ENCODE measurements around the gene TARS3.
"Not testable (repeated sequence)": the region's sequence is repeated elsewhere in the genome, so short reads cannot be mapped to it uniquely, and the experiment has no call there.

Gene TARS3

DNA sequence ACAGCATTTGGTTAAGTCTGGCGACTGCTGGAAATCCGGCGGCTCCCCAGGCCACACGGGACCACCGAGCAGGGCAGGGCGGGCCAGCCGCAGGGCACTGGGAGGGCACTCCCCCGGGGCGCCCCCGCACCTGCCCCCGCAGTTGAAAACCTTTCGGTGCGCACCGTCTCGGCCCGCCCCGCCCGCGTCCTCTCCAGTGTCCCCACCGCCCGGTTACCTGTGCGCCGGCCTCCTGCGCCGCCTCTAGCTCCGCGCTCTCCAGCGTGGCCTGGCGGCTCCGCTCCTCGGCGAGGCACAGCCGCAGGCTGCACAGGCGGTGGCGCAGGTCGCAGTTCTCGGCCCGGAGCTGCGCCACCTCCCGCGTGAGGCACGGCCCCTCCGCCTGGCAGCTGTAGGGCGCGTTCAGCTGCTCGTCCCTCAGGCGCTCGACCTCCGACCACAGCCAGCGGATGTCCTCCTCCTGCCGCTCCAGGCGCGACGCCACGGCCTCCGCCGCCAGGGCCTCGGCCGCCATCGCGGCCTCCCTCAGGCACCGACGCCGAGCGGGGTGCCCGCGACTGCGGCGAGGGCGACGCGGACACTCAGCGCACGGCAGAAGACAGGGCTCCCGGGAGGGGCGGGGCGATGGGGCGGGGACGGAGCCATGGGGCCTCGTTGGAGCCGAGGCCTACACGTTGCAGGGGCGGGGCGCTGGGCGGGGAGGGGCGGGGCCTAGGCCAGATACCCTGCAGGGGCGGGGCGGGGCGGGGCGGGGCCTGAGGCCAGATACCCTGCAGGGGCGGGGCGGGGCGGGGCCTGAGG is at the start of gene TARS3:
TARS3 (minus strand) TSS at position 600 of the 801 bp plus-strand sequence; CDS start at position 514, 86 bp downstream.
- peak; percentile 94 to 96 for DNase-seq (ENCODE audit: low read depth in 2 of 2)

DNA sequence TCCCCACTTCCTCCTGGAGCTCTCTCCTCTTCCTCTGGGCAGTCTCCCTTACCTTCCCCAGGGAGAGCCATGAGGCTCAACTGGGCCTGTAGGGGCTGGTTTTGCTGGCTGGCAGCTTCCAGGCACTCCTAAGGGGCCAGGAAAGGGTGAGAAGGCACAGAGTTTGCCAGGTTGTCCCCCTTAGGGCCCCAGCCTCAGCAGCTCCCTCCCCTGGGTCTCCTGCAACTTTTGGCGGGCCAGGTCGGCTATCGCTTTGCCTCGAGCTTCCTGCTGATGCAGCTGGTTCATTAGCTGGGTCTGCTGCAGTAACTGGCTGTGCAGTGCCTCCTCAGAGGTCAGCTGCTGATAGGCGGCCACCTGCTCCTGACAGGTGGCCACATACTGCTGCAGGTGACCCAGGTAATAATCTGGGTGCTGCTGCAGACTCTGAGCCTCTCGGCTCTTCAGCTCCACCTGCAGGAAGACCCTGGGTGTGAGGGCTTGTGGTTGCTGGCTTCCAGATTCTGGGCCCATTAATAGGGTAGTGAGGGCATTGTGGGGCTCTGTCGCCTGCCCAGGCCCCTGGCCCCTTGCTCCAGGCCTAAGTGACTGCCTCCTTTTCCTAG is 49.3 kb upstream of the TARS3 start:
- DNase-seq (ENCODE audit: low read depth in 2 of 2) = no peak

DNA sequence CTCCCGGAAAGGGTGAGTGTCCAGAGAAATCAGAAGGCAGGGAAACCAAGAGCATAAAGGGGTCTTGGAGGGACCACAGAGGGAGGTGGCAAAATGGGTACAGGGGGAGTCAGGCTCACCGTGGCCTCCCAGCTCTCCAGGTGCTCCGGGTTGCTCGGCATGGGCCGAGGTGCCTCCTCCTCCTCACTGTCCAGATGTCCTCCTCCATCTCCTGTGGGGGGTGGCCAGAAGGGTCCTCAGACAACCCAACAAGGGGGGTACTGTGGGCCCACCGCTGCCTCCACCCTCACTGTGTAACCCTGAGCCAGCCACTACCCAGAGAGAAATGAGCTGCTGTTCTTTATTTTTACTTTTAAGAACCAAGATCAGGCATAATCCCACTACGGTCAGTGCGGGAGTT is 48.6 kb upstream of the TARS3 start:
- no peak for DNase-seq (ENCODE audit: low read depth in 2 of 2)

DNA sequence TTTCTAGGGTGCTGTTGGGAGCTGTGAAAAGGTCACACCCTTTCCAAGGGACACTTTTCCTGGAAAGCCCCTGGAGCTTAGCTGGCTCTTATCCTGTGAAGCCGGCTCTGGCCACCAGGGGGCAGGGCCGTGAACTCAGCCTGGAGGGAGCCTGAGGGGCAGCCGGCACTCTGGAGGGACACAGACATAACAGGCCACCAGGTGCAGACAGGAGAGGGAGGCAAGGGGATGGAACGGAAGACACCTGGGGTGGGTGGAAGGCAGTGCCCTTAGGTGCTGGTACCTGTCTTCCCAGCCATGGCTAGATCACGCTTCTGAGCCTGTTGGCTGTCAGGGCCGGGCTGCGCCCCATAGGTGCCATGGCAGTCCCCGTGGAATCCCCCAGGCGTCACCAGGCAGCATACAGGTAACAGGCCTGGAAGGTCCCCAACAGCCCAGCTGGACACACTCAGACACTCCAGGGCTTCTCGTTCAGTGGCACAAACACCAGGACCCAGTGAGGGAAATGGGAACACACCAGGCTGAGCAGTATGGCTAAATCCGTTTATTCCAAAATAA is 42.9 kb upstream of the TARS3 start:
- DNase-seq (ENCODE audit: low read depth in 2 of 2) = not testable (repeated sequence)

DNA sequence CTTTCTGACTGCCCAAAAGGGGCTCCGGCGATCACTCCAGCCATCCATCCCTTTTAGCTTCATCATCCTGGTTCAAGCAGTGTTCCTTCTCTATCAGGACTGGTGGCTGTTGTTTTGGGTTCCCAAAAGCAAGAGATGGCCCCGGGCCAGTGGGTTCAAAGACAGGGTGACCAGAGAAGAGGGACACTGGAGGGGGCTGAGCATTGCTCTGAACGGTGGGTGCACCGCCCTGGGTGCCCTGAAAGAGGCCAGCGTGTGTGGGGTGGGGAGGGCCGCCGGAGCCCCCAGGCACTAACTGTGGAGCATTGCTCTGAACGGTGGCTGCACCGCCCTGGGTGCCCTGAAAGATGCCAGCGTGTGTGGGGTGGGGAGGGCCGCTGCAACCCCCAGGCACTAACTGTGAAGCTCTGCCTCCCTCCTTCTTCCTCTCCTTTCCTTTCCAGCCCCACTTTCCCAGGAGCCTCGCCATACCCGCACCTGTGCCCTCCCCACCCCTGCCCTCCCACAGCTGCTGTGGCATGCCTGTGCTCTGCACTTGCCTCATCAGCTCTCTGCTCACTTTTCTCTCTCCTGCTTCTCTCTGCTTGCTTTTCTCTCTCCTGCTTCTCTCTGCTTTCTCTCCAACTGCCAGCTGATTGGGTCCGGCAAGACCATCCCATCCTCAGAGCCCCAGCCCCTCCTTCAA is 41.6 kb upstream of the TARS3 start:
- DNase-seq (ENCODE audit: low read depth in 2 of 2) = no peak

DNA sequence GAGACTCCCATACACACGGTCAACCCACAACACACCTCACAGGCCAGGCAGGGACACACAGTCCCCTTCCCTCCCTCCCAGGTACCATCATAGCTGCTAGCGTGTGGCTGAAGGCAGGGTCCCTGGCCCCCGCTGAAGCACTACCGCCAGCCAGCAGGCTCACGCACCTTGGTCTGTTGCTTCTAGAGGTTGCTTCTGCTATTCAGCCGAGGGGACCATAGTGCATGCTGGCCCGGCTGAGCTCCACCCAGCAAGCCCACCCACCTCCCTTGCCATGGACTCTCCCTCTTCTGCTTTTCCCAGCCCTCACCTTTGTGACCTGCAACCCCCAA is 41.0 kb upstream of the TARS3 start:
- not testable (repeated sequence) for DNase-seq (ENCODE audit: low read depth in 2 of 2)

DNA sequence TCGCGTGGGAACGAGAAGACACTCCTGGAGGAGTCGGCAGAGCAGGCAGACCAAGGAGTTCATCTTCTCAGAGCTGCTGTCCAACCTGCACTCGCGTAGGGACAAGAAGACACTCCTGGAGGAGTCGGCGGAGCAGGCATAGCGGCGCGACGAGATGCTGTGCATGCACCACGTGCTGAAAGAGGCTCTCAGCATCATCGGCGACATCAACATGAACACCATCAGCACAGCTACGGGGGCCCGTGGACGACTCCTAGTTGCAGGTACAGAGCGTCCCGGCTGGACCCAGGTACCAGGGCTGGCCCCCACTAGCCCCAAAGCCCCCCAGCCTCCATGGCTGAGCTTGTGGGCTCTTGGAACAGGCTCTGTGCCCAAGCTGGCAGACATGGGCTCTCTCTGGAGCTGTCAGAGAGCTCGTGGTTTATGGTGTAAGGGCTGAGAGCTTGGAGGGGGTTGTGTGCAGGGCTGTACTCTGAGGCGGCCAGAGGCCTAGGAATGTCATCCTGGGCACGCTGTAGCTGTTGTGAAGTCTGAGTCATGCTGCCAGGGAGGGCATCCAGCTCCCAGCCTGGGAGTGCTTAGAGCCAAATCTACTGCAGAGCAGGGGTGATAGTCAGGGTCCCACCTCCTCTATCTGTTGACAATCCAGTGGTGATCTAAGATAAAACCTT is 40.5 kb upstream of the TARS3 start:
- not testable (repeated sequence) for DNase-seq (ENCODE audit: low read depth in 2 of 2)

DNA sequence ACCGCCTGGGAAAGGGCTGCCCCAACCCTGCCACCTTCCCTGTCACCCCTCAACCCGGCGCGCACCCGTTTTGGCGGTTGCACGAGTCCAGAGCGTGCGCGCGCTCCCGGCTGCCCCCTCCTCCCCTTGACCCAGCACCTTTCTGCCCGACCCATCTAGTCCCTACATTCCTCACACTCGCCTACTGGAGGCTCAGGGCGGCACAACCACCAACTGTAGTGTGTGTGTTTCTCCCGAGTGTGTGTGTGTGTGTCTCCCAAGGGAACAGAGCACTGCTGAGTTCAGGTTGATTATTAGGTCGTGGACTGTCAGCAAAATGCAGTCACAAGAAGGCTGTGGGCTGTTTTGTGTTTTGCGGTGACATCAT is 22.4 kb upstream of the TARS3 start:
- DNase-seq (ENCODE audit: low read depth in 2 of 2) = not testable (repeated sequence)

DNA sequence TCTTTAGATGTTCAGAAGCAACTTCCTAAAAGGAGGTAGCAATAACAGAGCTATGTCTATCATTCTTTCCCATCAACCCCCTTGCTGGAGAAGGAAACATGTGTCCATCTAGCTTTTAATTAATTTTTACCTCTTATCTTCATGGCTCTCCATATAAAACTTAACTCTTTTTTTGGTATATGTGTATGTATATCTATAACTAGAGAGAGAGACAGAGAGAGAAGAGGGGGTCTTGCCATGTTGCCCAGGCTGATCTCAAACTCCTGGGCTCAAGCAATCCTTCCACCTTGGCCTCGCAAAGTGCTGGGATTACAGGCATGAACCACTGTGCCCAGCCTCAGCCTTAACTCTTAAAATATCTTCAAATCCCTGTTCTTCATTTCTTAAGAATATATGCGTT is 10.6 kb upstream of the TARS3 start:
- DNase-seq (ENCODE audit: low read depth in 2 of 2) = not testable (repeated sequence)

DNA sequence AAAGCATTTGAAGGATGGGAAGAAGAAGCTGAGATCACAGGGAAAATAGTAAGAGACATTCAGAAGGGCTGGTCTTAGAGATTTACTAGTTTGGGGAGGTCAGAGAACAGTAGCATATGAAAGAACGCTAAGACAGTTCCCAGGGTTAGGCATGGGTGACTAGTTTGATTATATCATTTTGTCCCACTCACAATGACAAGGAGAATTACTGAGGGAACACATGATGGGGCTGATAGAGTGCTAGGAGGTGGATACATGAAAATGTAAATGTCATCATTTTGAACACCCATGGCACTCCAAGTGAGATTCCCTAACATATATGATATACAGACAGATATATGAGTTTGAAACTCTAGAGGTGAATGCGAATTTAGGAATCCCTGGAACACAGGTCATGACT is 9.3 kb upstream of the TARS3 start:
- DNase-seq (ENCODE audit: low read depth in 2 of 2) = no peak

DNA sequence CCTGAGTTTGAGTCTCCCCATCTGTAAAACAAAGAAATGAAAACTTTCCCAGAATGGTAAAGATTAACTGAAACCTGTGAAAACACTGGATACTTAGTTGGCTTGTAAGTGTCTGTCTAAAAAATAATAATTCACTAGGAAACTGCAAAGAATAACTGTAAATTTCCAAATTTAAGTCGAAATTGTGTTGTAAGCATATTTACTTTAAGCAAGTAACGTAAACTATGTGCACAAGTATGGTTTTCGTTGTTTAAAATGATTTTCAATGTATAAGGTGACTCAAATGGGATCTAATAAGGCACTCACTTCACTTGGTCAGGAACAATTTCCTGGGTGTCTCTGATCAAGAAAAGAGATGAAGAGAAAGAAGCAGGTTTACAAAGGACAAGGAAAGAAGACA is 8.5 kb upstream of the TARS3 start:
- DNase-seq (ENCODE audit: low read depth in 2 of 2) = no peak

DNA sequence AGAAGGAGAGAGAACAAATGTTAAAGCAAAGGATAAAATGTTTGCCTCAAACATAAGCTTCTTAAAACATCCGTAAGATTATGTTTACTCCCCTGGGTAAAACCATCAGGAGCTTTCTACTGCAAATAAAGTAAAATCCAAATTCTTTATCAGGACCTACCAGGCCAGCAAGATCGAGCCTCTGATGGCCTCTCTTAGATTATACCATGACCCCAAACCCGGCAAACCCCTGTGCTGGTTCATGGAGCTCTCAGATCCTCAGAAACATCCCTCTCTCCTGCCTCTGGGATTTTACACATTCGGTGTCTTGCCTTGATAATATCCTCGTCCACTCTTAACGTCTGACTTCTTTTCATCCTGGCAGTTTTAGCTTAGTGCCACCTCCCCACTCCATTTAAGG is 7.5 kb upstream of the TARS3 start:
- no peak for DNase-seq (ENCODE audit: low read depth in 2 of 2)

DNA sequence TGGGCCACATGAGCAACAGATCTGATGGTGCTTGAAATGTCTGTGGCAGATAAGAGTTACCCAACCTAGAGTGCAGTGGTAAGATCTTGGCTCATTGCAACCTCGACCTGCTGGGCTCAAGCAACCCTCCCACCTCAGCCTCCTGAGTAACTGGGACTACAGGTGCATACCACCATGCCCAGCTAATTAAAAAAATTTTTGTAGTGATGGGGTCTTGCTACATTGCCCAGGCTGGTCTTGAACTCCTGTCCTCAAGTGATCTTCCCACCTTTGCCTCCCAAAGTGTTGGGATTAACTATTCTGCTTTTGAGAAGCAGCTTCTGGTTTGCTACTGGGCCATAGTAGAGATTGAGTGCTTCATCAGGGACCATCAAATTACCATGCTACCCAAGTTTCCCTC is 2.9 kb upstream of the TARS3 start:
- DNase-seq (ENCODE audit: low read depth in 2 of 2) = no peak

DNA sequence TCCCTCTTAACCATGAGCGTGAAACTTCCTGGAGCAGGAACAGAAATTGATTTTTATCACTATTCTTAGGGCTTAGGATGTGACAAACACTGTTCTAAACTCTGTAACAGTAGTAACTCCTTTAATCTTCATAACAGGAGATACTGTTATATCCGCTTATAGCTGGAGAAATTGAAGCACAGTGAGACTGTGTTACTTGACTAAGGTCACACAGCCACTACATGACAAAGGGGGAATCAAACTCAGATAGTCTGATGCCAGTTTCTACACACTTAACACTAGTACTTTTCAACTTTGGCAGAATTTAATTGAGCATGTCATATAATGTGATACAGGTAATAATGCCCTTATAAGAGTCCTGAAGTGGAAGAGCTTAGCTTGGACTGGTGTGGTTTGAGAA is 800 bp upstream of the TARS3 start:
- no peak for DNase-seq (ENCODE audit: low read depth in 2 of 2)

DNA sequence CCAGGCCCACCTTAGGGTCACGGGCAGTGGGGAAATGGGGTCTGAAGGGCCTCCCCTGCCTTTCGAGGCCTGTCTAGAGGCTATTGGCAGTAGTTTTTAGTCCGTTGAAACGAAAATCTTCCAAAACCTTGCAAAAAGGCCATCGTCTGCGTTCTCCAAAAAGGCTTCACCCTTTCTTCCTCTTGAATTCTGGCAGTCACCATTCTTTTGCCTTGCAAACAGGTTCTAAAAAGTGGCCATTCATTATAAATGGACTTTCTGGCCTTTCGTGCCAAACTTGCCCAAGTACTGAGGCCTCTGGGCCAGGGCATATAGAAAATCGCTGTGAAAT is 367 bp upstream of the TARS3 start:
- DNase-seq (ENCODE audit: low read depth in 2 of 2) = no peak

DNA sequence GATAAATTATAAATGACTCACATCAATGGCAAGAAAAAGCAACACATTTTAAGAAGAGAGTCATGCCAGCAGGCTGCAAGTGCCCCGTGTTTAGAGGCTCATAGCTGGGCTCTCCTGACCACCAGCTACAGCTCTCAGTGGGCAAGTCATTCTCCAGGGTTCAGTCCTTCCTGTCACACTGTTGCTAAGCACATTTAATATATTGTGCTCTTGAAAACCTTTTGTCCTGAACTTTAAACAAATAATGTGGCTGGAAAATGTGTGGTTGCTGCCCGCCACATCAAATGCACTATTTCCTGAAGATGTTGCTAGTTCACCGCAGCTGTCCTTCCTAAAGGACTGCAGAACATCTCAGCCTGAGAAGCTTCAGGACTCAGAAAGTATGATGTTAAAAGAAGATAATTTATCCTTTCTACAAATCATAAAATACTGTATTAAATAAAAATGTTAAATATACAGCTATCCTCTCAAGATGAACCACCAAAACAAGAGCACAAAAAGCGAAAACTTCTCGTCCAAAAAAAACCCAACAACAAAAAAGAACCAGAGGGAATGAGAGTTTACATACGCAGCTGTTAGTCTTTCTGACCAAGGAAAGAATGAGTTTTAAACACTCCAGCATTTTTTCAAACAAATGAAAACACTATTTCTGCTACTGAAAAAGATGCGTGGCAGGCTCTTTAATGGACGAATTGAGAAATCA is 951 bp downstream of the TARS3 start:
- peak; percentile 6 to 29 for DNase-seq (ENCODE audit: low read depth in 2 of 2)

DNA sequence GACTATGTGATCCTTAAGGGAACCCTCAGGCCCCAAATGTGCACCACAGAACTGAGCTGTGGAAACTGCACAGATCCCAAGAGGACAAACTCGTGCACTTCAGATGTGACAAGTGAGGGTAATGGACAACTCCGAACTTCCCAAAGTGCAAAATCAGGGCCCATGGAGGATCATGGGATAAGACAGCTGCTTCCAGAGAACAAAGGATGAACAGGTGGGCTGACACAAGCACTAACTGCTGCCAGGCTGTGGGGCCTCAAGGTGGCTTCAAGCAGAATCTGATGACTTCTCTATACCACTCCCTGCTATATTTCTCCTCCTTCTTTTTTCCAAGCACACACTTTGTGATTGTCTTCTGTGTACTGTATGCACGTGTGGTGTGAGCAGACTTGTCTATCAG is 5.4 kb downstream of the TARS3 start:
- DNase-seq (ENCODE audit: low read depth in 2 of 2) = no peak

DNA sequence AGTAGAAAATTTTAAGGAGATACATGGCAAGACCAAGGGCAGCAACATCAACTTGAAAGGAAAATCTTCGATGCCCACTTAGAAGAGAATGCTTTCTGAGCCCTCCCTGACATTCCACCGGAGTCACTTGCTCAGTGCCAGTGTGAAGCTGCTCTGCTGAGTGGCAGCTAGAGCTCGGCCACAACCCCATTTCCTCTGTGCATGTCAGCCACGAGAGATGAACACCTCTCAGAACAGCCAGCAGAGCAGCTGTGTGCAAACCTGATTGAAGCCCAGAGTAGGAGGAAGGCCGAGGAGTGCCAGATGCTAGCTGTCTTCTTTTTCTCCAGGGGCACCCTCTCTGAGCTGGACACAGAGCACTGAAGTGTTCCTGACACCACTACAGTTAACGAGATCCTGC is 12.2 kb downstream of the TARS3 start:
- DNase-seq (ENCODE audit: low read depth in 2 of 2) = no peak

DNA sequence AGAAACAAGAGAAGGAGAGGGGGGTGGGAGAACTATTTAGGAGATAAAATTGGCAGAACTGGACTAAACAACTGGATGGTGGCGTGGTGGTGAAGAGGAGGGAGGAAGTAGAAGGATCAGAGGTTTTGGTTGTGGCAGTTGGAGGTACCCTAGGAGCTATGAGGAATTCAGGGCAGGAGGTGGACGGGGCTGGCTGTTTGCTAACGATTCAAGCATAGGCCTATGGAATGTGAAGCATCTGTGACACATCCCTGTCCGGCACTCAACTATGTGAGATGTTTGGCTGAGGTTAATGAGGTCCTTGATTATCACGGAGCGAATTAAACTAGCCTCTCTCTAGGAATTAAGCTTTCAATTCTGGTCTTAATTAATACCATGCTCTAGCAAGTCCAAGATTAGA is 13.5 kb downstream of the TARS3 start:
- DNase-seq (ENCODE audit: low read depth in 2 of 2) = no peak

DNA sequence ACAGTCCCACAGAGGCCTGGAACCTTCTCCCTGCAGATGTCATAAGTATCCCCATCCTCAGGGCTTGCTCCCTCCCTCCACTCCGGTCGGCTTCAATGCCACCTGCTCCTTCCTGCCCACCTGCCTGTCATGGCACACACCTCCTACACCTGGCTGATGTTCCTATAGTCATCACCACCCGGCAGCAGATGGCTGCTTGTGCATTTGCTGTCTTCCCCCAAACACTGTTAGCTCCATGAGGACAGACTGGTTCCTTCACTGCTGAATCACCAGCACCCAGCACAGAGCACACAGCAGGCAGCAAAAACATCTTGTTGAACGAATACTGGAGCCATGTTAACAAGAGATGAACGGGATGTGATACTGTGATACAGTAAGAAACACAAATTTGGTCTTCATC is 14.8 kb downstream of the TARS3 start:
- DNase-seq (ENCODE audit: low read depth in 2 of 2) = no peak

DNA sequence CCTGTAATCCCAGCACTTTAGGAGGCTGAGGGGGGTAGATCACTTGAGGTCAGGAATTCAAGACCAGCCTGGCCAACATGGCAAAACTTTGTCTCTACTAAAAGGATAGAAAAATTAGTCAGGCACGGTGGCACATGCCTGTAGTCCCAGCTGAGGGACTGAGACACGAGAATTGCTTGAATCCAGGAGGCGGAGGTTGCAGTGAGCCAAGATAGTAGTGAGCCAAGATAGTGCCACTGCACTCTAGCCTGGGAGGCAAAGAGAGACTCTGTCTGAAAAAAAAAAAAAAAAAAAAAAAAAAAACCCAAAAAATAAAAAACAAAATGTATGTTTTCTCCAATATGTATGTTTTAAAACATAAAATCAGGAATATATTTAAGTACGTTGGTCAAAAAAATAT is 16.3 kb downstream of the TARS3 start:
- no peak for DNase-seq (ENCODE audit: low read depth in 2 of 2)

DNA sequence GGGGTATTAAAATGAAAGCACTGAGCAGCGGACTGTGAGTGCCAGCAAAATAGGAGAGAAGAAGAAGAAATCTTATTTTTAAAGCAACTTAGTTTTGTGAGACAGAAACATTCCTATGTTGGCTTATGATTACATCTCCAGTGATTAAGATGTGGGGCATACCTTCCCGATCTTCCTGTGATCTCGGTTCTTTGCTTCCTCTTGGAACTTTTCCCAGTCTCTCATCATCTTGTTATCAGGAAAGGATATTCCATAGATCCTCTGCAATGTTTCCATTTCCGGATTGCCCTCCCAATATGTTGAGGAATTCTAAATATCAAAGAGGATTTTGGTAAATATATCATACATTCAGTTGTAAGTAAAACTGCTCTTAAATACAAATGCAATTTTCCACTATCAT is 22.2 kb downstream of the TARS3 start:
- DNase-seq (ENCODE audit: low read depth in 2 of 2) = no peak
